ENCODE measurements around the gene ALOX15B.

The ALOX15B gene

GRCh38 chr17:8064561-8065019 lies 25.7 kb downstream of the ALOX15B start:
- Histone ChIP-seq H3K27me3 (ENCODE audit: insufficient read depth, low read length, poor library complexity, severe bottlenecking) (no peaks in the 10 kb centered on the region), H3K4me1 (ENCODE audit: insufficient read depth, low read length, poor library complexity, severe bottlenecking) (no peaks in the 10 kb centered on the region), H3K79me2 (ENCODE audit: insufficient read depth, low read length) (no peaks in the 10 kb centered on the region), H3K9me3 (ENCODE audit: insufficient read depth, low read depth, low read length) (no peaks in the 10 kb centered on the region), H3F3A (ENCODE audit: low read depth) (no peaks in the 10 kb centered on the region), H3K4me3 (ENCODE audit: low read length, poor library complexity, severe bottlenecking) (no peak overlapping the region), H4K20me1 (ENCODE audit: insufficient read depth, low read length, poor library complexity, severe bottlenecking) (no peaks in the 10 kb centered on the region), H2AFZ (ENCODE audit: low read length) (no peak overlapping the region), H3K4me2 (ENCODE audit: low read depth, low read length, poor library complexity, severe bottlenecking) (no peak overlapping the region), H3K9ac (ENCODE audit: low read depth, low read length, poor library complexity, severe bottlenecking) (no peak overlapping the region), H3K9me2 (replicated peaks; ENCODE audit: low read depth, low read length) (no peaks in the 10 kb centered on the region), H3K36me3 (ENCODE audit: insufficient read depth, low read length) (no peaks in the 10 kb centered on the region)
- TF ChIP-seq EZH2phosphoT487 (IDR thresholded peaks at IDR 0.05; ENCODE audit: borderline replicate concordance) = no peak
- no peak for TF ChIP-seq CTCF (conservative IDR thresholded peaks at IDR 0.05; ENCODE audit: low read length)

GRCh38 chr17:8066841-8067775 lies 28.2 kb downstream of the ALOX15B start:
- no peaks in the 10 kb centered on the region for H3K9me2 ChIP-seq (replicated peaks; ENCODE audit: low read depth, low read length)
- no peak overlapping the region for H2AFZ ChIP-seq (ENCODE audit: low read length)
- no peaks in the 10 kb centered on the region for H4K20me1 ChIP-seq (ENCODE audit: insufficient read depth, low read length, poor library complexity, severe bottlenecking)
- H3K36me3 ChIP-seq (ENCODE audit: insufficient read depth, low read length) = no peaks in the 10 kb centered on the region
- no peaks in the 10 kb centered on the region for H3K9me3 ChIP-seq (ENCODE audit: insufficient read depth, low read depth, low read length)
- no peaks in the 10 kb centered on the region for H3K4me1 ChIP-seq (ENCODE audit: insufficient read depth, low read length, poor library complexity, severe bottlenecking)
- no peak overlapping the region for H3K9ac ChIP-seq (ENCODE audit: low read depth, low read length, poor library complexity, severe bottlenecking)
- TF ChIP-seq CTCF (conservative IDR thresholded peaks at IDR 0.05; ENCODE audit: low read length) = no peak
- no peaks in the 10 kb centered on the region for H3F3A ChIP-seq (ENCODE audit: low read depth)
- H3K79me2 ChIP-seq (ENCODE audit: insufficient read depth, low read length) = no peaks in the 10 kb centered on the region
- H3K4me3 ChIP-seq (ENCODE audit: low read length, poor library complexity, severe bottlenecking) = no peak overlapping the region
- H3K4me2 ChIP-seq (ENCODE audit: low read depth, low read length, poor library complexity, severe bottlenecking) = no peak overlapping the region
- no peaks in the 10 kb centered on the region for H3K27me3 ChIP-seq (ENCODE audit: insufficient read depth, low read length, poor library complexity, severe bottlenecking)

DNA sequence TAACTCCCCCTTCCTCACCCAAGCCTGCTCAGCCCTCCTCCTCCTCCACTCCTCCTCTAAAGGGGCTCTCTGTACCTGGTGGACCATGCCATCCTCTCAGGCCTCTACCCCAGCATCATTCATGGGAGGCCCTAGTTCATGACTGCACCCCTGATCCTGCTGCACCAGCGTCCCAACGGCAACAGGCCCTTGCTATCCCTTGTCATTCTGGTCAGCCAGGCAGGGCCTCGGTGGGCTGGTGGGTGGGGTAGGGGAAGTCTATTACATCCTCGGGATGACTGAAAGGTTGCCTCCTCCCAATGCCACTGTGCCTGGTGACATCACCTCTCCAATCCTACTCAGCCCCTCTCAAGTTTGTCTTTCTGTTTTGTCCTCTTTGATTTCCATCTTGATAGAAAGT lies 28.9 kb downstream of the ALOX15B start:
- Histone ChIP-seq H3F3A (ENCODE audit: low read depth) (no peaks in the 10 kb centered on the region), H4K20me1 (ENCODE audit: insufficient read depth, low read length, poor library complexity, severe bottlenecking) (no peaks in the 10 kb centered on the region), H3K9me2 (replicated peaks; ENCODE audit: low read depth, low read length) (no peaks in the 10 kb centered on the region), H2AFZ (ENCODE audit: low read length) (no peak overlapping the region), H3K9me3 (ENCODE audit: insufficient read depth, low read depth, low read length) (no peaks in the 10 kb centered on the region), H3K4me1 (ENCODE audit: insufficient read depth, low read length, poor library complexity, severe bottlenecking) (no peaks in the 10 kb centered on the region), H3K36me3 (ENCODE audit: insufficient read depth, low read length) (no peaks in the 10 kb centered on the region), H3K4me2 (ENCODE audit: low read depth, low read length, poor library complexity, severe bottlenecking) (no peak overlapping the region), H3K79me2 (ENCODE audit: insufficient read depth, low read length) (no peaks in the 10 kb centered on the region), H3K4me3 (ENCODE audit: low read length, poor library complexity, severe bottlenecking) (no peak overlapping the region), H3K9ac (ENCODE audit: low read depth, low read length, poor library complexity, severe bottlenecking) (no peak overlapping the region), H3K27me3 (ENCODE audit: insufficient read depth, low read length, poor library complexity, severe bottlenecking) (no peaks in the 10 kb centered on the region)
- no peak for TF ChIP-seq EZH2phosphoT487 (IDR thresholded peaks at IDR 0.05; ENCODE audit: borderline replicate concordance)

Data from Loucy (cell line).